Measurements from ENCODE around the gene UGT1A1.
"Not testable (repeated sequence)": the region's sequence is repeated elsewhere in the genome, so short reads cannot be mapped to it uniquely, and the experiment has no call there.

The UGT1A1 gene

DNA sequence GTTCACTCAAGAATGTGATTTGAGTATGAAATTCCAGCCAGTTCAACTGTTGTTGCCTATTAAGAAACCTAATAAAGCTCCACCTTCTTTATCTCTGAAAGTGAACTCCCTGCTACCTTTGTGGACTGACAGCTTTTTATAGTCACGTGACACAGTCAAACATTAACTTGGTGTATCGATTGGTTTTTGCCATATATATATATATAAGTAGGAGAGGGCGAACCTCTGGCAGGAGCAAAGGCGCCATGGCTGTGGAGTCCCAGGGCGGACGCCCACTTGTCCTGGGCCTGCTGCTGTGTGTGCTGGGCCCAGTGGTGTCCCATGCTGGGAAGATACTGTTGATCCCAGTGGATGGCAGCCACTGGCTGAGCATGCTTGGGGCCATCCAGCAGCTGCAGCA, at the start of gene UGT1A1:
Gene UGT1A1, plus strand, starts transcription at position 228 of the 400 bp plus-strand sequence. Its CDS starts 18 bp downstream, at position 246.
- no peak for DNase-seq

- peak; percentile 54 to 66 for DNase-seq
These were observed 48.6 kb upstream of the UGT1A1 start for GRCh38 chr2:233711312-233712008.

- no peak for DNase-seq
These were observed 47.3 kb upstream of the UGT1A1 start, which contains the start of gene UGT1A5 for GRCh38 chr2:233712611-233713261. Gene UGT1A5, plus strand, starts transcription at chr2:233712907. Its CDS starts 85 bp downstream, at chr2:233712992.

GRCh38 chr2:233713262-233713615, 46.8 kb upstream of the UGT1A1 start:
- no peak for DNase-seq

GRCh38 chr2:233714121-233714520, 45.9 kb upstream of the UGT1A1 start:
- no peak for DNase-seq

- no peak for DNase-seq
These were observed 41.5 kb upstream of the UGT1A1 start, which contains the start of gene UGT1A4 for GRCh38 chr2:233718552-233718951. Gene UGT1A4, plus strand, starts transcription at chr2:233718736. Its CDS starts 85 bp downstream, at chr2:233718821.

DNA sequence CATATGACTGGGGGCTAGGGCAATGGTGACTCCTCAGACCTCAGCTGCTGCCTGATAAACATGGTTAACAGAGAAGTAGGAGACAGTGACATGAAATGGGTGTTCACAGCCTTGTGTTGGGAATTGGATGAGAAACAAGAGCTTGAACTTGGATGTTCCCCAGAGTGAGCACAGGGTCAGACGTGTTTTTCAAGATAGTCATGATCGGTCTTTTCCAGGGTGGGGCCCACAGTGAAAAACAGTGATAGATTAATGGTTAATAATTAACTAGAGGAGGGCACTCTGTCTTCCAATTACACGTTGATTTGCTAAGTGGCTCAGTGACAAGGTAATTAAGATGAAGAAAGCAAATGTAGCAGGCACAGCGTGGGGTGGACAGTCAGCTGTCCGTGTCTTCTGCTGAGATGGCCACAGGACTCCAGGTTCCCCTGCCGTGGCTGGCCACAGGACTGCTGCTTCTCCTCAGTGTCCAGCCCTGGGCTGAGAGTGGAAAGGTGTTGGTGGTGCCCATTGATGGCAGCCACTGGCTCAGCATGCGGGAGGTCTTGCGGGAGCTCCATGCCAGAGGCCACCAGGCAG, 31.3 kb upstream of the UGT1A1 start, which contains the start of gene UGT1A3:
Gene UGT1A3, plus strand, starts transcription at position 320 of the 579 bp plus-strand sequence. Its CDS starts 85 bp downstream, at position 405.
- no peak for DNase-seq

GRCh38 chr2:233736868-233737653, 23.0 kb upstream of the UGT1A1 start:
- not testable (repeated sequence) for DNase-seq

GRCh38 chr2:233740870-233741269, 19.2 kb upstream of the UGT1A1 start:
- DNase-seq = no peak

- no peak for DNase-seq
These were observed 16.4 kb upstream of the UGT1A1 start for GRCh38 chr2:233743464-233744259.

DNA sequence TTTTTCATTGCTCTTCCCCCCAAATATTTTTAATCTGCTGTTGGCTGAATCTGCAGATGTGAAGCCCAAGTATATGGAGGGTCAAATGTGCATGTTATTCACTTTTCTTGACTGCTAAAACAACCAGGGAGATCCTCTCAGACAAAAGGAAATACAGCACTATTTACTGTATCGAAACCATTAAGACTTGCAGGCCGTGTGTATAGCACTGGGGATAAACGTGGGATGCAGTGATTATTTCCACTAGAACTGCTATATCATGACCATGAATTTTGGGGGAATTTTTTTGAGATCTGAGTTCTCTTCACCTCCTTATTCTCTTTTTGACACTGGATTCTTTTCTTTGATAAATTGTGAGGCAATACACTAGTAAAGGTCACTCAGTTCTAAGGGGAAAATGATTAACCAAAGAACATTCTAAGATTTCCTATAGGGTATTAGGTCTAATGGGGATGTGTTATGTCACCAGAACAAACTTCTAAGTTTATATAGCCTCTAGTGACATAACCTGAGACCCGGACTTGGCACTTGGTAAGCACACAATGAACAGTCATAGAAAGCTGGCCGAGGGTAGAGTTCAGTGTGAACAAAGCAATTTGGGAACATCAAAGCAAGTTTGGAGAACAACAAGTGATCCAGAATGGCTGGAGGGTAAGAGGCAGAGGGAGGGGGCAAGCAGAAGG, 14.9 kb upstream of the UGT1A1 start:
- no peak for DNase-seq

DNA sequence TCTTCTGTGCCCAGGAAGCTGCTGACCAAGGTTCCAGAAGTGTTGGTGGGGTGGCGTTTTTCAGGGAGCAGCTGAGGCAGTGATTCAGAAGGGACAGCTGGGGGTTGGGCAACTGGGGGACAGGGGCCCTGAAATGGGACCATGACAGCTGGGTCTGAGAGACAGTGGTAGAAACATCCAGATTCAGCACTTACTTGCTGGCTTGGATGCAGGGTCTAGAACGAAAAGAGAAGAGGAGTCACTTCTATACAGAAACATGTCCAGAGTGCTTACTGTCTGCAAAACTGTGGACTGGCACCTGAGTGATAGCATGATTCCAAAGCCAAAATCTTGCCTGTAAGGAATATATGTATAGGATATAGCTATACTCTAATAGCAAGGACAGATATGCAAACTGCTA, 14.2 kb upstream of the UGT1A1 start:
- not testable (repeated sequence) for DNase-seq

- no peak for DNase-seq
These were observed 13.4 kb upstream of the UGT1A1 start for GRCh38 chr2:233746475-233747282.

DNA sequence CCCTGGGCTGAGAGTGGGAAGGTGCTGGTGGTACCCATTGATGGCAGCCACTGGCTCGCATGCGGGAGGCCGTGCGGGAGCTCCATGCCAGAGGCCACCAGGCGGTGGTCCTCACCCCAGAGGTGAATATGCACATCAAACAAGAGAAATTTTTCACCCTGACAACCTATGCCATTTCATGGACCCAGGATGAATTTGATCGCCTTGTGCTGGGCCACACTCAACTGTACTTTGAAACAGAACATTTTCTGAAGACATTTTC, 12.9 kb upstream of the UGT1A1 start:
- DNase-seq = no peak

- DNase-seq = not testable (repeated sequence)
These were observed 9.4 kb upstream of the UGT1A1 start for GRCh38 chr2:233750689-233751088.

GRCh38 chr2:233751212-233752009, 8.7 kb upstream of the UGT1A1 start:
- not testable (repeated sequence) for DNase-seq

GRCh38 chr2:233754872-233755611, 5.0 kb upstream of the UGT1A1 start:
- no peak for DNase-seq

- no peak for DNase-seq
These were observed 3.5 kb upstream of the UGT1A1 start for GRCh38 chr2:233756429-233757081.

DNA sequence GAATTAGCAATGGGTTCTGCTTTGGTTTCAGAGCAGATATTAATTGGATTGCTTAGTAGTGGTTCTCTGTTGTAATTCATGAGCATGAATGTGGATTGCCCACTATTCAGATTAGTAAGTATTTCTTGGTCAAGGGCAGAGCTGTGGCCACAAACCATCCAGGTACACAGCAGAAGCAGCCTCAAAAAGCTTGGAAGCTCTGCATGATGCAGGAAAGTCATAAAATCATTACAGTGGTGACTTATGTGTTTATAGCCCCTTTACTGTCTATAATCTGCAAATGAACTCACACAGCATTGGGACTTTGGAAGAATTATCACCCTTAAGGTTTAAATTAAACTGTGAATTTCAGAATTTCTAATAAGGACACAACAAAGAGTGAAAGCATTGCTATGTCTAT, 1.9 kb upstream of the UGT1A1 start:
- no peak for DNase-seq
